ENCODE data around the gene TSPYL6. TPM values are rescaled to one million over a fixed set of nuclear protein-coding genes. Genes with fewer than 3 reads are reported as not detected.
A peak's percentile ranks its signal among the peaks of the same experiment; 100 is the strongest.

Gene TSPYL6
- total and polyA plus RNA-seq, 2 of the 8 experiments (the other 6 are each of a cell fraction or from before 2014, with no cell fraction given) = not detected

GRCh38 chr2:54290356-54291025 lies 34.5 kb upstream of the TSPYL6 start (continued):
- TF ChIP-seq CHD7 (IDR thresholded peaks at IDR 0.05; ENCODE audit: insufficient replicate concordance, low read length) (peak; percentile 54), TCF12 (IDR thresholded peaks at IDR 0.05; ENCODE audit: low read depth, low read length) (no peak), CTBP2 (IDR thresholded peaks at IDR 0.05; ENCODE audit: borderline replicate concordance, insufficient read depth, insufficient read length, low read length) (no peak)

Data from H1 (cell line).